SK-N-SH (cell line): ENCODE data around the gene CIT. TPM values are rescaled to one million over a fixed set of nuclear protein-coding genes. Genes with fewer than 3 reads are reported as not detected.

Experiments used
- CTCF ChIA-PET: fragments of 300-600, 350-600 bp; formaldehyde crosslinking; extraction: SDS; loops from one replicate; lab custom pipeline; 2021; lab: Yijun Ruan, JAX
- POLR2A ChIA-PET: fragments of 350-600 bp; sonication (Branson Sonifier 250); formaldehyde crosslinking; extraction: SDS; loops from one replicate; lab custom pipeline; 2020; ENCODE audit warnings: antibody characterized with exemption, inconsistent platforms; lab: Yijun Ruan, JAX
- DNase-seq: peaks from one replicate; pipeline ENCODE4 v3.0.0; 2012
- H2AFZ ChIP-seq: fragments of 200-600 bp; sonication (generic); 2 replicates; pipeline ENCODE4 v1.8.1; 2016; ENCODE audit warnings: antibody characterized with exemption, mild to moderate bottlenecking, low read depth
- H3F3A ChIP-seq: fragments of 200-600 bp; sonication (generic); replicated peaks from 2 replicates; pipeline ENCODE3; 2016; ENCODE audit warnings: antibody characterized with exemption, mild to moderate bottlenecking; ENCODE audit not compliant: insufficient read depth
- H3K27ac ChIP-seq, 2 experiments: fragments of 200-500 bp in 1 of 2; fragments of 200-600 bp in 1 of 2; sonication (Bioruptor generic) in 1 of 2; sonication (generic), shearing (Covaris generic) in 1 of 2; 2 replicates each; pipeline versions ENCODE4 v1.5.1 to v1.6.1; 2014 to 2016; ENCODE audit warnings: low read depth in 2 of 2, inconsistent platforms in 1 of 2, low read length in 1 of 2, mild to moderate bottlenecking in 1 of 2, mixed read lengths in 1 of 2
- H3K27me3 ChIP-seq: fragments of 200-600 bp; sonication (generic), shearing (Covaris generic); 2 replicates; pipeline ENCODE4 v1.6.1; 2016; ENCODE audit warnings: mixed run types; ENCODE audit not compliant: insufficient read depth
- H3K36me3 ChIP-seq, 2 experiments: fragments of 200-500 bp in 1 of 2; fragments of 200-600 bp in 1 of 2; sonication (Bioruptor generic) in 1 of 2; sonication (generic) in 1 of 2; replicated peaks in 1 of 2; 2 replicates each; pipeline versions ENCODE3 to v1.5.1; 2014 to 2016; ENCODE audit warnings: low read length in 1 of 2, mild to moderate bottlenecking in 1 of 2; ENCODE audit not compliant: insufficient read depth in 2 of 2, control insufficient read depth in 1 of 2
- H3K4me1 ChIP-seq, 2 experiments: fragments of 200-500 bp in 1 of 2; fragments of 200-600 bp in 1 of 2; sonication (Bioruptor generic) in 1 of 2; sonication (generic), shearing (Covaris generic) in 1 of 2; 2 replicates each; pipeline versions ENCODE4 v1.5.1 to v1.6.1; 2014 to 2016; ENCODE audit warnings: low read depth in 1 of 2, low read length in 1 of 2, mixed run types in 1 of 2; ENCODE audit not compliant: insufficient read depth in 2 of 2, control insufficient read depth in 1 of 2
- H3K4me2 ChIP-seq: fragments of 200-600 bp; sonication (generic), shearing (Covaris generic); 2 replicates; pipeline ENCODE4 v1.6.1; 2017; ENCODE audit warnings: mixed run types
- H3K4me3 ChIP-seq, 2 experiments: fragments of 200-500 bp in 1 of 2; fragments of 200-600 bp in 1 of 2; sonication (Bioruptor generic) in 1 of 2; sonication (generic), shearing (Covaris generic) in 1 of 2; 2 replicates each; pipeline versions ENCODE4 v1.5.1 to v1.8.1; 2014 to 2016; ENCODE audit warnings: low read depth in 2 of 2, inconsistent platforms in 1 of 2, low read length in 1 of 2, mild to moderate bottlenecking in 1 of 2, mixed read lengths in 1 of 2, moderate library complexity in 1 of 2
- H3K79me2 ChIP-seq: fragments of 200-600 bp; sonication (generic); 2 replicates; pipeline ENCODE4 v1.8.1; 2017; ENCODE audit warnings: mild to moderate bottlenecking; ENCODE audit not compliant: insufficient read depth
- H3K9ac ChIP-seq: fragments of 200-600 bp; sonication (generic); 2 replicates; pipeline ENCODE4 v1.6.1; 2017; ENCODE audit warnings: mixed run types
- H3K9me2 ChIP-seq: fragments of 200-600 bp; sonication (generic); 2 replicates; pipeline ENCODE4 v1.6.1; 2017; ENCODE audit warnings: mixed run types
- H3K9me3 ChIP-seq: fragments of 200-600 bp; sonication (generic); 2 replicates; pipeline ENCODE4 v1.6.1; 2017; ENCODE audit warnings: mixed run types, mild to moderate bottlenecking, moderate library complexity
- H4K20me1 ChIP-seq: fragments of 200-600 bp; sonication (generic); 2 replicates; pipeline ENCODE4 v1.6.1; 2017; ENCODE audit warnings: mild to moderate bottlenecking, mixed run types; ENCODE audit not compliant: insufficient read depth
- CTCF ChIP-seq: fragments of 200-600 bp; sonication (generic); IDR thresholded peaks from 2 replicates; pipeline ENCODE4 v1.6.1; 2017; ENCODE audit warnings: antibody characterized with exemption, mild to moderate bottlenecking, moderate library complexity
- EP300 ChIP-seq, 2 experiments: IDR thresholded peaks; 2 replicates each; pipeline versions ENCODE4 v1.4.0 to v1.6.1; 2012; ENCODE audit warnings: borderline replicate concordance in 1 of 2, low read depth in 1 of 2, low read length in 1 of 2
- FOXJ3 ChIP-seq: sonication (generic); formaldehyde crosslinking; IDR thresholded peaks from 2 replicates; pipeline ENCODE4 v1.5.1; 2020; ENCODE audit warnings: mild to moderate bottlenecking, missing genetic modification reagents
- FOXM1 ChIP-seq: IDR thresholded peaks from 2 replicates; pipeline ENCODE4 v1.4.0; 2012; ENCODE audit warnings: low read depth, mild to moderate bottlenecking
- GABPA ChIP-seq: IDR thresholded peaks from 2 replicates; pipeline ENCODE4 v1.4.0; 2012; ENCODE audit warnings: low read depth, mild to moderate bottlenecking
- GATA2 ChIP-seq: sonication (generic); formaldehyde crosslinking; IDR thresholded peaks from 2 replicates; pipeline ENCODE4 v1.5.0; 2020; ENCODE audit warnings: mild to moderate bottlenecking, missing genetic modification reagents
- IRF3 ChIP-seq: fragments of 150-350 bp; IDR thresholded peaks from 2 replicates; pipeline ENCODE4 v1.6.1; 2016; ENCODE audit warnings: mild to moderate bottlenecking, low read depth, low read length
- JUND ChIP-seq: IDR thresholded peaks from 2 replicates; pipeline ENCODE4 v1.4.0; 2012
- MAX ChIP-seq: IDR thresholded peaks from 2 replicates; pipeline ENCODE4 v1.4.0; 2012; ENCODE audit warnings: low read depth
- MEF2A ChIP-seq: IDR thresholded peaks from 2 replicates; pipeline ENCODE4 v1.4.0; 2012; ENCODE audit warnings: low read depth, borderline replicate concordance
- MXI1 ChIP-seq: IDR thresholded peaks from 2 replicates; pipeline ENCODE4 v1.6.1; 2012; ENCODE audit warnings: mild to moderate bottlenecking, low read depth, low read length, improper control_type of control experiment
- NRF1 ChIP-seq: IDR thresholded peaks from 2 replicates; pipeline ENCODE4 v1.6.1; 2012; ENCODE audit warnings: low read depth, mild to moderate bottlenecking, low read length
- PBX3 ChIP-seq: IDR thresholded peaks from 2 replicates; pipeline ENCODE4; 2012
- POLR2AphosphoS5 ChIP-seq: IDR thresholded peaks from 2 replicates; pipeline ENCODE4 v1.6.1; 2012; ENCODE audit warnings: low read depth, low read length
- RCOR1 ChIP-seq: fragments of 150-350 bp; IDR thresholded peaks from 2 replicates; pipeline ENCODE4 v1.6.1; 2017; ENCODE audit warnings: antibody characterized with exemption, low read length
- RFX5 ChIP-seq: IDR thresholded peaks from 2 replicates; pipeline ENCODE4 v1.6.1; 2012; ENCODE audit warnings: mild to moderate bottlenecking, improper control_type of control experiment, low read length
- RXRA ChIP-seq: IDR thresholded peaks from 2 replicates; pipeline ENCODE4 v1.4.0; 2012; ENCODE audit warnings: low read depth, mild to moderate bottlenecking, borderline replicate concordance
- SIN3A ChIP-seq: IDR thresholded peaks from 2 replicates; pipeline ENCODE4 v1.6.1; 2012; ENCODE audit warnings: low read depth, mild to moderate bottlenecking, low read length, moderate library complexity, borderline replicate concordance
- SMC3 ChIP-seq: IDR thresholded peaks from 2 replicates; pipeline ENCODE4 v1.6.1; 2012; ENCODE audit warnings: low read depth, low read length, improper control_type of control experiment
- TAF1 ChIP-seq: IDR thresholded peaks from 2 replicates; pipeline ENCODE4 v1.6.1; 2012; ENCODE audit warnings: low read depth, mild to moderate bottlenecking, low read length, moderate library complexity, borderline replicate concordance
- TEAD4 ChIP-seq: IDR thresholded peaks from 2 replicates; pipeline ENCODE4 v1.4.0; 2012; ENCODE audit warnings: mild to moderate bottlenecking, borderline replicate concordance; ENCODE audit not compliant: insufficient read depth
- WGBS: methylation state at CpG from one replicate; pipeline ENCODE4 v1.1.6; 2017; ENCODE audit warnings: low lambda C conversion rate; 5-methylcytosine and 5-hydroxymethylcytosine counted together
- polyA plus RNA-seq, 3 experiments: library from polyadenylated mRNA; depleted of rRNA; stranded (reverse); fragments of >200 nt; gene quantifications; 2 replicates each; pipeline ENCODE4 v1.2.3, GENCODE V29; 2012

CIT gene
- polyA plus RNA-seq, 1 of the 3 experiments (the other 2 are of a cell fraction), result 7.7 TPM

GRCh38 chr12:119876761-119877638, at the start of gene CIT (continued):
- TF ChIP-seq MXI1, result peak; percentile 72
- peak; percentile 83; the same call in 1 of the 2 replicates for TF ChIP-seq FOXM1
- no peak for TF ChIP-seq NRF1
- 0 out of 2 replicates have a peak, but pooled peaks have one; percentile 18 for TF ChIP-seq TAF1
- TF ChIP-seq PBX3, result peak; percentile 100
- TF ChIP-seq MEF2A, result no peak
- peak; percentile 46 for TF ChIP-seq IRF3
- no peak for TF ChIP-seq RXRA
- TF ChIP-seq SIN3A, result peak; percentile 74; the same call in 1 of the 2 replicates
- TF ChIP-seq RFX5, result peak; percentile 80; the same call in 1 of the 2 replicates
- TF ChIP-seq TEAD4, result no peak

- H4K20me1 ChIP-seq, result no peaks in the 10 kb centered on the region
- DNase-seq, result no peak
- no peaks in the 10 kb centered on the region for H3K79me2 ChIP-seq
- H3K4me1 ChIP-seq, result no peaks in the 10 kb centered on the region
- H3K9ac ChIP-seq, result no peak overlapping the region
- H3K27ac ChIP-seq, result no peak overlapping the region
- ChIA-PET POLR2A (no interaction called here), CTCF (no interaction called here)
- no peak overlapping the region for H3K4me2 ChIP-seq
- H3K4me3 ChIP-seq, result no peak overlapping the region
- H3K9me2 ChIP-seq, result no peaks in the 10 kb centered on the region
- TF ChIP-seq RCOR1 (no peak), SMC3 (no peak)
- TF ChIP-seq, all 33 proteins: peak for 0
- Histone ChIP-seq H3K27me3 (no peaks in the 10 kb centered on the region; the same call in 1 of the 2 replicates), H3K9me3 (no peaks in the 10 kb centered on the region), H3F3A (no peaks in the 10 kb centered on the region), H2AFZ (no peak overlapping the region), H3K36me3 (no peaks in the 10 kb centered on the region)
Measured at GRCh38 chr12:119925269-119925668, 48.1 kb upstream of the CIT start.

GRCh38 chr12:119920064-119920463, 42.9 kb upstream of the CIT start:
- DNase-seq, result no peak
- H3F3A ChIP-seq, result no peaks in the 10 kb centered on the region
- ChIA-PET CTCF (no interaction called here), POLR2A (no interaction called here)
- no peaks in the 10 kb centered on the region; the same call in 1 of the 2 replicates for H3K27me3 ChIP-seq
- no peaks in the 10 kb centered on the region for H3K36me3 ChIP-seq
- H3K27ac ChIP-seq, result no peak overlapping the region
- 55% methylated on average over 6 of the region's 6 CpGs for WGBS
- H3K9ac ChIP-seq, result no peak overlapping the region
- H3K79me2 ChIP-seq, result no peaks in the 10 kb centered on the region
- H3K4me3 ChIP-seq, result no peak overlapping the region
- H3K4me2 ChIP-seq, result no peak overlapping the region
- H3K9me3 ChIP-seq, result no peaks in the 10 kb centered on the region
- no peak overlapping the region for H2AFZ ChIP-seq
- no peaks in the 10 kb centered on the region for H3K4me1 ChIP-seq
- no peaks in the 10 kb centered on the region for H3K9me2 ChIP-seq
- no peaks in the 10 kb centered on the region for H4K20me1 ChIP-seq
- TF ChIP-seq SIN3A (no peak), RCOR1 (no peak), RXRA (no peak), GATA2 (CRISPR knock-in tag) (no peak), NRF1 (no peak), POLR2AphosphoS5 (no peak), CTCF (no peak), FOXJ3 (no peak), MAX (no peak), TEAD4 (no peak), JUND (no peak), GABPA (no peak), RFX5 (no peak), MXI1 (no peak), EP300 (IDR thresholded peaks at IDR 0.05; ENCODE audit: borderline replicate concordance in 1 of 2, low read depth in 1 of 2, low read length in 1 of 2) (no peak)
